Measurements from ENCODE around the gene NOPCHAP1.

The NOPCHAP1 gene

DNA sequence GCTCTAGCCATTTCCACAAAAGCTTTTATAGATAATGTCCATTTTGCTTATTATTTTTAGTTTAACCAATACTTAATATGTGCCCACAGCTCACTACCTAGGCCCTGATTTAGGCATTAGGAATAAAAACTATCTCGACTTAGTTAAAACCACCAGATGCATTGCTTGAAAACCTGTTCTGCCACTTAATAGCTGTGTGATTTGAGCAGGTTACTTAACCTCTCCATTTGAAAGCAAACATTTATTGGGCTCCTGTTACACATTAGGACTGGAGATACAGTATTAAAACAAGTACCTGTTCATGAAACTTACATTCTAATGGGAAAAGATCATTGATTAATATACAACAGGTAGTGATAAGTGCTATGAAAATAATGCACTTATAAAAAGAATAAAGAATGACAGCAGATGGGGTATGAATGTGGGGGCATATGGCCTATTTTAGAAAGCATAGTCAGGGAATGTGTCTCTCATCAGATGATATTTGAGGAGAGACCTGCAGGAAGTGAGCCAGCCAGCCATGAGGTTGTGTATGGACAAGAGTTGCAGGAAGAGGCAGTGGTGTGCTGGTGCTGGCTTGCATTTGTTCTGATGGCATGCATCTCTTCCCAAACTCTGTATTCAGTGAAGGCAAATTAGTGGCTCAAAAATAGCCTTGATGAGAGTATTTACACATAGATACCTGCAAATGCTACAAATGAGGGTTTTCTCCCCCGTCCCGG is 34.3 kb downstream of the NOPCHAP1 start:
- no peak for DNase-seq (ENCODE audit: low spot score)

DNA sequence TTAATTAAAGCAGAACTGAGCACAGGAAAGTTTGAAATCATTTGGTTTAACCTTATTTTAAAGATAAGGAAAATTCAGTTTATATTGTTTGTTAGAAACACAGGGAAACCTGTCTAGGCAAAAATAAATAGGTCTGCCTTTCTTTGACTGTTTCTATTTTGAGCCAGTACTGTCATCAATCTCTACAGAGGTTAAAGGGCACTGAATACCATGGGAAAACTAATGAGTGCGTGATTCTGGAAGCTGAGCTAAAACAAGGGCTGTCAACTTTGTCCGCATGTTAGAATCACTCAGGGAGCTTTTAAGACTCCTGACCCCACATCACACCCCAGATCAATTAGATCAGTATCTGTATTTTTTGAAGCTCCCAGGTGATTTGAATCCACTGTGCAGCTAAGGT is 38.8 kb downstream of the NOPCHAP1 start:
- no peak for DNase-seq (ENCODE audit: low spot score)

DNA sequence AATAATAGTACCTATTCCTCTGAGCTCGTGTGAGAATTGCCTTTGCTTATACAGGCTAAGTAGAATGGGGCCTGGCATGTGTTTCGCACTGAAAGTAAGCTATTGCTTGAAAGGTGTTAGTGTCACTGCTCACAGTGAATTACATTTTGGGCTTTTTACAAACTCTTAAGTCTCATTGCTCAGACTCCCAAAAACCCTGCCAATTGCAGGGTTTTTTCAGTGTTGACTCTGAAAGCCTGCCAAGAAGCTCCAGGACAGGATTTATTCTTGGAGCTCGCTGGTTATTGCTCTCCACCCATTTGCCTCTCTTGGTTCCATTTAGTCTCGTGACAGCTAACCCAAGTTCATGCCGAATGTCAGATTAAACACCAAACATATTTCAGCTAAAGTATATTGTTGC is 39.8 kb downstream of the NOPCHAP1 start:
- DNase-seq (ENCODE audit: low spot score): peak; percentile 37

DNA sequence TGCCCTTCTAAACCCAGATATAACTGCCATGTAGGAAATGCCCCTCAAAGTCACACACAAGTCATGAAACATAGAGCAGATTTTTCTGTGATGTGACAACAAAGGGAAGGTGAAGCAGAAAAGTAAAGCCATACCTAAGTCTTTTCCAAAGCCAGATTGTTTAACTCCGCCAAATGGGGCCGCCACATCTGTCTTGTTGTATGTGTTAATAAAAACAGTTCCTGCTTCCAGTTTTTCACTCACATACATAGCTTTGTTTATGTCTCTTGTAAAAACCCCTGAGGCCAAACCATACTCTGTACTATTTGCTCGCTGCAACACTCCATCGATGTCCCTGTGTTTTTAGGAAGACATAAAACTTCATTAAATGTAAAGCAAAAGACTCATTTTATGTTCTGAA is 40.3 kb downstream of the NOPCHAP1 start:
- DNase-seq (ENCODE audit: low spot score): no peak

DNA sequence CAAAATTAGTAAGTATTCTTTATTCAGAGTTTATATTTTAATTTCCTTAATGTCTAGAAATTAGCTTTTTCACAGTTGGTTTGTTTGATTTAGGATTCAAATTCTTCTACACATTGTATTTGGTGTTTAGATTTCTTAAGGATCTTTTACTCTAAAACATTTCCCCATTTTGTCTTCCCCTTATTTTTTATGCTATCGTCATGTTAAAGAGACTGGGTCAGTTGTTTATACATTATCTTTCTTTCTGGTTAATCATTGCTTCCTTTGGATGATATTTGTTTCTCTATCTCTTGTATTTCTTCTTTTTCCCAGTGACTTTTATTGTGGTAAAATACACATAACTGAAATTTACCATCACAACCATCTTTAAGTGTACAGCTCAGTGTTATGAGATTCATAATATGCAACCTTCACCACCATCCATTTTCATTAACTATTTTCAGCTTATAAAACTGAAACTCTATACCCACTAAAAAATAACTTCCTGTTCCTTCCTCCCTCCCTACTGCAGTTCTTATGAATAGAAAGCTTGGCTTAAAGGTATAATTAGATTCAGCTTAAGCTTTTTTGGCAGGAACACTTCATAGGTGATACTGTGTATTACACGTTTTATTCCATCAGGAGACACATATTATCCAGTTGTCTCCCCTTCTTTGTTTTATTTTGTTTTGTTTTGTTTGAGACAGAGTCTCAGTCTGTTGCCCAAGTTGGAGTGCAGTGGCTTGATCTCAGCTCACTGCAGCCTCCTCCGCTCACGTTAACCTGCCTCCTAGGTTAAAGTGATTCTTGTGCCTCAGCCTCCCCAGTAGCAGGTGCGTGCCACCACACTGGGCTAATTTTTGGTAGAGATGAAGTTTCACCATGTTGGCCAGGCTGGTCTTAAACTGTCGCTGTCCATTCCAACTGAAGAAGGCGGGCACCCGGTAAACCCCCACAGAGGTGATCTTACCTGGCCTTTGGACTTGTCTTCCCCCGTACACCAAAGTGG is 45.0 kb downstream of the NOPCHAP1 start:
- DNase-seq (ENCODE audit: low spot score): no peak

DNA sequence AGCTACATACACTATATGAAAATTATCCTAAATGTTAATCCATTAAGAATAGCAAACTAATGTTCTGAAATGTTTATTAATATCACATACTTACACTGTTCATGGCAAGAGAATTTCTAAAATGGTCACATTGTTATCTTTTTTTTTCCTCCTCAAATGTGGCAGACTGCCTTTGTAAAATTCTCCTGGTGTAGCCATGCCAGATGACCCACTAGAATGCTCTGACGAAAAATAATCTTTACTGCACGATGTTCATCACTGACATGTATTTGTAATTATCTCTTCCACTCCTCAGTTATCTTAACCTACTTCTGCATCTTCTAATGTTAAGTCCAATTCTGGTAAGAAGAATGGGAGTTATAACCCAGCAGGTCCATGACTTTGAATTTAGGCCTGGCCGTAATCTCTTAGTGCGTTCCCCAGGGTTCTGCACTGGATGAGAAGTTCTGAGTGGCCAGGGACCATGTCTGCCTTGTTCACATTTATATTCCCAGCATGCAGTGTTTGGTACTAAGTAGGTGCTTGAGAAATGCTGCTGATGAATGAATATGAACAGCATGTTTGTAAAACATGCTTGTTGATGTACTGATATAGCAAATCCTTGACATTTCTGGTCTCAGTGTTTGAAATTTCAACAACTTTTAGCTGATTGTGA is 46.7 kb downstream of the NOPCHAP1 start:
- no peak for DNase-seq (ENCODE audit: low spot score)

DNA sequence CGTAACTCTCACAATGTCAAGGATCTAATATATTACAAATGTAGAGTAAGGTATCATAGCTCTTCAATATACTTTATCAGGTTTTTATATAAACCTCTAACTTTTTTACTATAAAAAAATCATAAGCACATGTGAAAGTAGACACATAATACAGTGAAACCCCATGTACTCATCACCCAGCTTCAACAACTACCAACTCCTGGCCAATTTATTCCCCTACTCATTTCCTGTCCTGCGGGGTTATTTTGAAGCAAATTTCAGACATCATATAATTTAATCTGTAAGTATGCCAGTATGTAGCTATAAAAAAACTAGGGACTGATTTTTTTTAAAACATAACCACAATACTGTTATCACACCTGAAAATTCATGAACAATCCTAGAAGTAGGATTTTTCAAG is 47.7 kb downstream of the NOPCHAP1 start:
- DNase-seq (ENCODE audit: low spot score): no peak

Data from Ammon's horn (tissue), 1 donor.